ENCODE measurements around the gene STAT1. TPM values are rescaled to one million over a fixed set of nuclear protein-coding genes. Genes with fewer than 3 reads are reported as not detected.
"Not testable (repeated sequence)": the region's sequence is repeated elsewhere in the genome, so short reads cannot be mapped to it uniquely, and the experiment has no call there.

The STAT1 gene
- total and polyA plus RNA-seq, 2 donors, result 61.9 to 75.1 TPM

GRCh38 chr2:191008286-191008685, 5.7 kb downstream of the STAT1 start:
- Histone ChIP-seq H3K27ac (ENCODE audit: low read depth) (no peak overlapping the region), H3K36me3 (ENCODE audit: insufficient read depth) (peaks cover 7% of the 10 kb centered on the region), H3K4me3 (ENCODE audit: low read depth, low read length) (no peak overlapping the region), H3K4me1 (ENCODE audit: insufficient read depth) (peaks cover 1% of the 10 kb centered on the region)
- no peak for DNase-seq (ENCODE audit: extremely low spot score)

- peaks cover 10% of the 10 kb centered on the region for H3K36me3 ChIP-seq (ENCODE audit: insufficient read depth)
Measured at GRCh38 chr2:191006997-191007783, 6.8 kb downstream of the STAT1 start.

GRCh38 chr2:191006297-191006696, 7.7 kb downstream of the STAT1 start:
- H3K4me1 ChIP-seq (ENCODE audit: insufficient read depth), result no peaks in the 10 kb centered on the region
- DNase-seq (ENCODE audit: extremely low spot score), result no peak
- WGBS, result 97% methylated on average over 3 of the region's 3 CpGs
- H3K27ac ChIP-seq (ENCODE audit: low read depth), result no peak overlapping the region
- no peak overlapping the region for H3K4me3 ChIP-seq (ENCODE audit: low read depth, low read length)
- peaks cover 10% of the 10 kb centered on the region for H3K36me3 ChIP-seq (ENCODE audit: insufficient read depth)

More at GRCh38 chr2:191006997-191007783, 6.8 kb downstream of the STAT1 start:
- H3K4me1 ChIP-seq (ENCODE audit: insufficient read depth), result no peaks in the 10 kb centered on the region
- H3K27ac ChIP-seq (ENCODE audit: low read depth), result no peak overlapping the region
- H3K4me3 ChIP-seq (ENCODE audit: low read depth, low read length), result no peak overlapping the region
- WGBS, result 64% methylated on average over 4 of the region's 4 CpGs
- peak; percentile 51 for DNase-seq (ENCODE audit: extremely low spot score)

GRCh38 chr2:191003405-191004309, 10.3 kb downstream of the STAT1 start:
- DNase-seq (ENCODE audit: extremely low spot score), result no peak
- no peaks in the 10 kb centered on the region for H3K4me1 ChIP-seq (ENCODE audit: insufficient read depth)
- no peak overlapping the region for H3K4me3 ChIP-seq (ENCODE audit: low read depth, low read length)
- WGBS, result 95% methylated on average over 6 of the region's 6 CpGs
- peaks cover 10% of the 10 kb centered on the region for H3K36me3 ChIP-seq (ENCODE audit: insufficient read depth)
- no peak overlapping the region for H3K27ac ChIP-seq (ENCODE audit: low read depth)

- Histone ChIP-seq H3K36me3 (ENCODE audit: insufficient read depth) (peaks cover 8% of the 10 kb centered on the region), H3K4me3 (ENCODE audit: low read depth, low read length) (no peak overlapping the region), H3K27ac (ENCODE audit: low read depth) (no peak overlapping the region), H3K4me1 (ENCODE audit: insufficient read depth) (no peaks in the 10 kb centered on the region)
- WGBS, result 95% methylated on average over 3 of the region's 3 CpGs
- DNase-seq (ENCODE audit: extremely low spot score), result no peak
Measured at GRCh38 chr2:191001624-191002023, 12.3 kb downstream of the STAT1 start.

GRCh38 chr2:191001032-191001431, 12.9 kb downstream of the STAT1 start:
- Histone ChIP-seq H3K4me1 (ENCODE audit: insufficient read depth) (no peaks in the 10 kb centered on the region), H3K4me3 (ENCODE audit: low read depth, low read length) (no peak overlapping the region), H3K36me3 (ENCODE audit: insufficient read depth) (peaks cover 7% of the 10 kb centered on the region), H3K27ac (ENCODE audit: low read depth) (no peak overlapping the region)
- WGBS, result 68% methylated on average over 2 of the region's 2 CpGs
- peak; percentile 28 for DNase-seq (ENCODE audit: extremely low spot score)

GRCh38 chr2:190999949-191000665, 13.9 kb downstream of the STAT1 start:
- no peak for DNase-seq (ENCODE audit: extremely low spot score)
- Histone ChIP-seq H3K4me3 (ENCODE audit: low read depth, low read length) (no peak overlapping the region), H3K27ac (ENCODE audit: low read depth) (peak overlapping the region; percentile 4), H3K36me3 (ENCODE audit: insufficient read depth) (peaks cover 6% of the 10 kb centered on the region), H3K4me1 (ENCODE audit: insufficient read depth) (no peaks in the 10 kb centered on the region)
- WGBS, result 86% methylated on average over 9 of the region's 9 CpGs

GRCh38 chr2:190999058-190999457, 14.9 kb downstream of the STAT1 start:
- H3K4me1 ChIP-seq (ENCODE audit: insufficient read depth), result no peaks in the 10 kb centered on the region
- WGBS, result 85% methylated on average over 7 of the region's 7 CpGs
- DNase-seq (ENCODE audit: extremely low spot score), result no peak
- H3K36me3 ChIP-seq (ENCODE audit: insufficient read depth), result peaks cover 5% of the 10 kb centered on the region
- H3K4me3 ChIP-seq (ENCODE audit: low read depth, low read length), result no peak overlapping the region
- no peak overlapping the region for H3K27ac ChIP-seq (ENCODE audit: low read depth)

GRCh38 chr2:190997526-190998113, 16.4 kb downstream of the STAT1 start:
- WGBS, result 78% methylated on average over 8 of the region's 8 CpGs
- no peak overlapping the region for H3K27ac ChIP-seq (ENCODE audit: low read depth)
- H3K4me1 ChIP-seq (ENCODE audit: insufficient read depth), result no peaks in the 10 kb centered on the region
- no peaks in the 10 kb centered on the region for H3K36me3 ChIP-seq (ENCODE audit: insufficient read depth)
- no peak overlapping the region for H3K4me3 ChIP-seq (ENCODE audit: low read depth, low read length)
- DNase-seq (ENCODE audit: extremely low spot score), result no peak

GRCh38 chr2:190996947-190997346, 17.0 kb downstream of the STAT1 start:
- WGBS, result 86% methylated on average over 5 of the region's 5 CpGs
- no peak overlapping the region for H3K27ac ChIP-seq (ENCODE audit: low read depth)

GRCh38 chr2:190996338-190996946, 17.5 kb downstream of the STAT1 start:
- 79% methylated on average over 5 of the region's 5 CpGs for WGBS
- H3K27ac ChIP-seq (ENCODE audit: low read depth), result no peak overlapping the region
- DNase-seq (ENCODE audit: extremely low spot score), result no peak
- H3K4me1 ChIP-seq (ENCODE audit: insufficient read depth), result no peaks in the 10 kb centered on the region
- no peak overlapping the region for H3K4me3 ChIP-seq (ENCODE audit: low read depth, low read length)
- H3K36me3 ChIP-seq (ENCODE audit: insufficient read depth), result no peaks in the 10 kb centered on the region

More at GRCh38 chr2:190996947-190997346, 17.0 kb downstream of the STAT1 start:
- no peak for DNase-seq (ENCODE audit: extremely low spot score)
- Histone ChIP-seq H3K4me1 (ENCODE audit: insufficient read depth) (no peaks in the 10 kb centered on the region), H3K36me3 (ENCODE audit: insufficient read depth) (no peaks in the 10 kb centered on the region), H3K4me3 (ENCODE audit: low read depth, low read length) (no peak overlapping the region)

GRCh38 chr2:190995315-190995714, 18.7 kb downstream of the STAT1 start:
- H3K27ac ChIP-seq (ENCODE audit: low read depth); DNase-seq (ENCODE audit: extremely low spot score); H3K36me3 ChIP-seq (ENCODE audit: insufficient read depth); H3K4me1 ChIP-seq (ENCODE audit: insufficient read depth); H3K4me3 ChIP-seq (ENCODE audit: low read depth, low read length): not testable (repeated sequence)
- 91% methylated on average over 3 of the region's 3 CpGs for WGBS

GRCh38 chr2:190994148-190994547, 19.8 kb downstream of the STAT1 start:
- 97% methylated on average over 7 of the region's 7 CpGs for WGBS
- DNase-seq (ENCODE audit: extremely low spot score), result no peak
- H3K27ac ChIP-seq (ENCODE audit: low read depth), result no peak overlapping the region
- H3K36me3 ChIP-seq (ENCODE audit: insufficient read depth), result peaks cover 2% of the 10 kb centered on the region
- H3K4me1 ChIP-seq (ENCODE audit: insufficient read depth), result no peaks in the 10 kb centered on the region
- no peak overlapping the region for H3K4me3 ChIP-seq (ENCODE audit: low read depth, low read length)
